Measurements from ENCODE around the gene ASIP. TPM values are rescaled to one million over a fixed set of nuclear protein-coding genes. Genes with fewer than 3 reads are reported as not detected.

ASIP gene
- not detected in 2 replicates for total RNA-seq (2022)
- Bru-seq, nascent RNA, result percentile 10 among the genes with signal in this experiment
- BruChase-seq, experiment 1, labeled RNA remaining after a 2-hour chase, result percentile 5 among the genes with signal in this experiment
- BruChase-seq, experiment 2, labeled RNA remaining after a 6-hour chase, result percentile 9 among the genes with signal in this experiment
- long read RNA-seq, partial matches to known transcripts, result 3 of 17 reads
- long read RNA-seq, other reads (novel, unspliced or antisense), result 14 of 17 reads

- Mint-ChIP-seq H3K27ac (ENCODE audit: unreplicated experiment) (no peak within 1 kb of the TSS), H3K4me3 (ENCODE audit: unreplicated experiment) (no peak within 1 kb of the TSS), H3K27me3 (ENCODE audit: insufficient read depth, unreplicated experiment) (peaks cover 24% of the 10 kb centered on the region), H3K9me3 (ENCODE audit: unreplicated experiment) (peaks cover 24% of the 10 kb centered on the region), H3K36me3 (ENCODE audit: insufficient read depth, unreplicated experiment) (no peaks in the 10 kb centered on the region), H3K4me1 (ENCODE audit: low read depth, unreplicated experiment) (no peaks in the 10 kb centered on the region)
- Histone ChIP-seq H3K4me3 (ENCODE audit: low read depth, low read length) (no peak within 1 kb of the TSS), H3K9me3 (peaks cover 20% of the 10 kb centered on the region), H3K4me1 (no peaks in the 10 kb centered on the region), H3K27me3 (replicated peaks; ENCODE audit: control insufficient read depth, insufficient read depth, low read length) (no peaks in the 10 kb centered on the region), H3K36me3 (ENCODE audit: control insufficient read depth, insufficient read depth, low read length) (no peaks in the 10 kb centered on the region)
- DNase-seq, result no peak
- intact Hi-C loops (cut with micrococcal nuclease; ENCODE audit: unreplicated experiment), result no loop called here
- no TSS peak for BruUV-seq (replicated peaks)
- ChIA-PET CTCF (interaction anchor here (1.0 kb wide), 1 partner anchor 16 kb away, joined by 3 read pairs; no protein-coding TSS in a partner anchor), POLR2A (no interaction called here)
- no peak for TF ChIP-seq CTCF (IDR thresholded peaks at IDR 0.05; ENCODE audit: insufficient read depth in 1 of 2, low read depth in 1 of 2, low read length in 1 of 2, severe bottlenecking in 1 of 2, unreplicated experiment in 1 of 2)
Measured at GRCh38 chr20:34240693-34241615, at the start of gene ASIP. TSS of gene ASIP (plus strand) at chr20:34241423. CDS start at chr20:34260375, 18,952 bp downstream.

GRCh38 chr20:34193051-34193450 lies 48.2 kb upstream of the ASIP start:
- Mint-ChIP-seq H3K27ac (ENCODE audit: unreplicated experiment) (no peak overlapping the region), H3K9me3 (ENCODE audit: unreplicated experiment) (no peaks in the 10 kb centered on the region), H3K27me3 (ENCODE audit: insufficient read depth, unreplicated experiment) (peaks cover 11% of the 10 kb centered on the region), H3K36me3 (ENCODE audit: insufficient read depth, unreplicated experiment) (no peaks in the 10 kb centered on the region), H3K4me1 (ENCODE audit: low read depth, unreplicated experiment) (no peaks in the 10 kb centered on the region), H3K4me3 (ENCODE audit: unreplicated experiment) (no peak overlapping the region)
- intact Hi-C loops (cut with micrococcal nuclease; ENCODE audit: unreplicated experiment), result loop anchor here (5.0 kb wide), 1 partner anchor 354 kb away; no protein-coding TSS in a partner anchor
- Histone ChIP-seq H3K27me3 (replicated peaks; ENCODE audit: control insufficient read depth, insufficient read depth, low read length) (no peaks in the 10 kb centered on the region), H3K4me1 (no peaks in the 10 kb centered on the region), H3K4me3 (ENCODE audit: low read depth, low read length) (no peak overlapping the region), H3K36me3 (ENCODE audit: control insufficient read depth, insufficient read depth, low read length) (no peaks in the 10 kb centered on the region), H3K9me3 (no peaks in the 10 kb centered on the region)
- TF ChIP-seq CTCF (IDR thresholded peaks at IDR 0.05; ENCODE audit: insufficient read depth in 1 of 2, low read depth in 1 of 2, low read length in 1 of 2, severe bottlenecking in 1 of 2, unreplicated experiment in 1 of 2), result no peak
- BruUV-seq (replicated peaks), result no TSS peak
- CTCF ChIA-PET, result no interaction called here
- no peak for DNase-seq
- POLR2A ChIA-PET, result interaction anchor here (0.5 kb wide), 1 partner anchor 1070 kb away, joined by 3 read pairs; no protein-coding TSS in a partner anchor

- ChIA-PET CTCF (no interaction called here), POLR2A (no interaction called here)
- Histone ChIP-seq H3K9me3 (peaks cover 9% of the 10 kb centered on the region; the same call in 1 of the 2 replicates), H3K4me1 (no peaks in the 10 kb centered on the region), H3K36me3 (ENCODE audit: control insufficient read depth, insufficient read depth, low read length) (no peaks in the 10 kb centered on the region), H3K4me3 (ENCODE audit: low read depth, low read length) (no peak overlapping the region), H3K27me3 (replicated peaks; ENCODE audit: control insufficient read depth, insufficient read depth, low read length) (no peaks in the 10 kb centered on the region)
- Mint-ChIP-seq H3K9me3 (ENCODE audit: unreplicated experiment) (no peaks in the 10 kb centered on the region), H3K4me3 (ENCODE audit: unreplicated experiment) (no peak overlapping the region), H3K4me1 (ENCODE audit: low read depth, unreplicated experiment) (no peaks in the 10 kb centered on the region), H3K27me3 (ENCODE audit: insufficient read depth, unreplicated experiment) (peaks cover 14% of the 10 kb centered on the region), H3K27ac (ENCODE audit: unreplicated experiment) (no peak overlapping the region), H3K36me3 (ENCODE audit: insufficient read depth, unreplicated experiment) (no peaks in the 10 kb centered on the region)
- intact Hi-C loops (cut with micrococcal nuclease; ENCODE audit: unreplicated experiment), result no loop called here
- TF ChIP-seq CTCF (IDR thresholded peaks at IDR 0.05; ENCODE audit: insufficient read depth in 1 of 2, low read depth in 1 of 2, low read length in 1 of 2, severe bottlenecking in 1 of 2, unreplicated experiment in 1 of 2), result no peak
- no peak for DNase-seq
- BruUV-seq (replicated peaks), result no TSS peak
Measured at GRCh38 chr20:34199183-34199582, 42.0 kb upstream of the ASIP start.

Measured in Caco-2 (cell line).